ENCODE data around the gene GABRR3. TPM values are rescaled to one million over a fixed set of nuclear protein-coding genes. Genes with fewer than 3 reads are reported as not detected.

GABRR3 gene
- total and polyA plus RNA-seq, 2 donors (not counting 1 experiment from before 2014, with no cell fraction given), result not detected

- H3K4me1 ChIP-seq (ENCODE audit: control insufficient read depth, extremely low read depth, insufficient read depth, low read length), result no peaks in the 10 kb centered on the region
- H3K4me2 ChIP-seq (ENCODE audit: extremely low read depth, insufficient read depth, low read length), result no peak overlapping the region
- H2AFZ ChIP-seq (ENCODE audit: low read length), result no peak overlapping the region
- H3K9ac ChIP-seq (ENCODE audit: insufficient read depth, low read length), result no peak overlapping the region
- TF ChIP-seq EZH2 (IDR thresholded peaks at IDR 0.05; ENCODE audit: low read length, missing control alignments) (no peak), CTCF (conservative IDR thresholded peaks at IDR 0.05 in 1 of 2, IDR thresholded peaks at IDR 0.05 in 1 of 2; ENCODE audit: low read depth in 1 of 2, low read length in 2 of 2) (peak; percentile 87 to 94)
- H3K9me3 ChIP-seq (ENCODE audit: control insufficient read depth, insufficient read depth, low read depth, low read length), result no peaks in the 10 kb centered on the region
- no peak overlapping the region for H3K27ac ChIP-seq (ENCODE audit: insufficient read depth, low read length)
- no peak overlapping the region for H3K4me3 ChIP-seq (replicated peaks in 1 of 4; ENCODE audit: control extremely low read depth in 1 of 4, insufficient read depth in 1 of 4, low read depth in 3 of 4, low read length in 4 of 4)
- peak; percentile 50 to 82 for DNase-seq (ENCODE audit: low read depth in 2 of 2)
- H4K20me1 ChIP-seq (ENCODE audit: control insufficient read depth, extremely low read depth, insufficient read depth, low read length), result no peaks in the 10 kb centered on the region
- H3K79me2 ChIP-seq (ENCODE audit: control insufficient read depth, insufficient read depth, low read length), result no peaks in the 10 kb centered on the region
- H3K27me3 ChIP-seq (ENCODE audit: control insufficient read depth, insufficient read depth, low read length), result no peaks in the 10 kb centered on the region
- H3K36me3 ChIP-seq (ENCODE audit: control insufficient read depth, insufficient read depth, low read length), result no peaks in the 10 kb centered on the region
These were observed 11.9 kb downstream of the GABRR3 start for GRCh38 chr3:98022978-98023820.

- H3K36me3 ChIP-seq (ENCODE audit: control insufficient read depth, insufficient read depth, low read length), result no peaks in the 10 kb centered on the region
- peak; percentile 49 to 65 for DNase-seq (ENCODE audit: low read depth in 2 of 2)
- no peak overlapping the region for H3K4me2 ChIP-seq (ENCODE audit: extremely low read depth, insufficient read depth, low read length)
- no peaks in the 10 kb centered on the region for H3K27me3 ChIP-seq (ENCODE audit: control insufficient read depth, insufficient read depth, low read length)
- TF ChIP-seq EZH2 (IDR thresholded peaks at IDR 0.05; ENCODE audit: low read length, missing control alignments) (no peak), CTCF (conservative IDR thresholded peaks at IDR 0.05 in 1 of 2, IDR thresholded peaks at IDR 0.05 in 1 of 2; ENCODE audit: low read depth in 1 of 2, low read length in 2 of 2) (no peak)
- H3K27ac ChIP-seq (ENCODE audit: insufficient read depth, low read length), result no peak overlapping the region
- no peaks in the 10 kb centered on the region for H3K4me1 ChIP-seq (ENCODE audit: control insufficient read depth, extremely low read depth, insufficient read depth, low read length)
- no peaks in the 10 kb centered on the region for H3K79me2 ChIP-seq (ENCODE audit: control insufficient read depth, insufficient read depth, low read length)
- no peaks in the 10 kb centered on the region for H3K9me3 ChIP-seq (ENCODE audit: control insufficient read depth, insufficient read depth, low read depth, low read length)
- H4K20me1 ChIP-seq (ENCODE audit: control insufficient read depth, extremely low read depth, insufficient read depth, low read length), result no peaks in the 10 kb centered on the region
- no peak overlapping the region for H3K4me3 ChIP-seq (replicated peaks in 1 of 4; ENCODE audit: control extremely low read depth in 1 of 4, insufficient read depth in 1 of 4, low read depth in 3 of 4, low read length in 4 of 4)
- H2AFZ ChIP-seq (ENCODE audit: low read length), result no peak overlapping the region
- H3K9ac ChIP-seq (ENCODE audit: insufficient read depth, low read length), result no peak overlapping the region
These were observed 13.1 kb downstream of the GABRR3 start for GRCh38 chr3:98021830-98022560.

GRCh38 chr3:98020412-98020811 is 14.7 kb downstream of the GABRR3 start:
- Histone ChIP-seq H2AFZ (ENCODE audit: low read length) (no peak overlapping the region), H4K20me1 (ENCODE audit: control insufficient read depth, extremely low read depth, insufficient read depth, low read length) (no peaks in the 10 kb centered on the region), H3K4me3 (replicated peaks in 1 of 4; ENCODE audit: control extremely low read depth in 1 of 4, insufficient read depth in 1 of 4, low read depth in 3 of 4, low read length in 4 of 4) (no peak overlapping the region), H3K27me3 (ENCODE audit: control insufficient read depth, insufficient read depth, low read length) (no peaks in the 10 kb centered on the region), H3K27ac (ENCODE audit: insufficient read depth, low read length) (no peak overlapping the region), H3K79me2 (ENCODE audit: control insufficient read depth, insufficient read depth, low read length) (no peaks in the 10 kb centered on the region), H3K4me2 (ENCODE audit: extremely low read depth, insufficient read depth, low read length) (no peak overlapping the region), H3K9me3 (ENCODE audit: control insufficient read depth, insufficient read depth, low read depth, low read length) (no peaks in the 10 kb centered on the region), H3K9ac (ENCODE audit: insufficient read depth, low read length) (no peak overlapping the region), H3K36me3 (ENCODE audit: control insufficient read depth, insufficient read depth, low read length) (no peaks in the 10 kb centered on the region), H3K4me1 (ENCODE audit: control insufficient read depth, extremely low read depth, insufficient read depth, low read length) (no peaks in the 10 kb centered on the region)
- no peak for DNase-seq (ENCODE audit: low read depth in 2 of 2)
- TF ChIP-seq EZH2 (IDR thresholded peaks at IDR 0.05; ENCODE audit: low read length, missing control alignments) (no peak), CTCF (conservative IDR thresholded peaks at IDR 0.05 in 1 of 2, IDR thresholded peaks at IDR 0.05 in 1 of 2; ENCODE audit: low read depth in 1 of 2, low read length in 2 of 2) (no peak)
